ENCODE data around the gene IBTK. TPM values are rescaled to one million over a fixed set of nuclear protein-coding genes. Genes with fewer than 3 reads are reported as not detected.

The IBTK gene
- total RNA-seq, 3 donors from 2014 or later = 25.6 to 41.1 (median 33.4) TPM

- H3K9me3 ChIP-seq = no peaks in the 10 kb centered on the region
- H3K27ac ChIP-seq = no peak overlapping the region
- no peak for DNase-seq (ENCODE audit: low spot score in 2 of 2)
- H3K27me3 ChIP-seq = no peaks in the 10 kb centered on the region
- intact Hi-C loops (cut with DNase I; ENCODE audit: low total_unique reads) = loop anchor here (10.0 kb wide), 1 partner anchor 782 kb away; no protein-coding TSS in a partner anchor
- H3K4me3 ChIP-seq = no peak overlapping the region
- TF ChIP-seq CTCF (IDR thresholded peaks at IDR 0.05) = no peak
- TF ChIP-seq POLR2AphosphoS5 (IDR thresholded peaks at IDR 0.05) = no peak
- TF ChIP-seq POLR2A (IDR thresholded peaks at IDR 0.05) = no peak
- H3K36me3 ChIP-seq = no peaks in the 10 kb centered on the region
- H3K4me1 ChIP-seq = no peaks in the 10 kb centered on the region
These were observed 25.8 kb upstream of the IBTK start for GRCh38 chr6:82273295-82273694.

DNA sequence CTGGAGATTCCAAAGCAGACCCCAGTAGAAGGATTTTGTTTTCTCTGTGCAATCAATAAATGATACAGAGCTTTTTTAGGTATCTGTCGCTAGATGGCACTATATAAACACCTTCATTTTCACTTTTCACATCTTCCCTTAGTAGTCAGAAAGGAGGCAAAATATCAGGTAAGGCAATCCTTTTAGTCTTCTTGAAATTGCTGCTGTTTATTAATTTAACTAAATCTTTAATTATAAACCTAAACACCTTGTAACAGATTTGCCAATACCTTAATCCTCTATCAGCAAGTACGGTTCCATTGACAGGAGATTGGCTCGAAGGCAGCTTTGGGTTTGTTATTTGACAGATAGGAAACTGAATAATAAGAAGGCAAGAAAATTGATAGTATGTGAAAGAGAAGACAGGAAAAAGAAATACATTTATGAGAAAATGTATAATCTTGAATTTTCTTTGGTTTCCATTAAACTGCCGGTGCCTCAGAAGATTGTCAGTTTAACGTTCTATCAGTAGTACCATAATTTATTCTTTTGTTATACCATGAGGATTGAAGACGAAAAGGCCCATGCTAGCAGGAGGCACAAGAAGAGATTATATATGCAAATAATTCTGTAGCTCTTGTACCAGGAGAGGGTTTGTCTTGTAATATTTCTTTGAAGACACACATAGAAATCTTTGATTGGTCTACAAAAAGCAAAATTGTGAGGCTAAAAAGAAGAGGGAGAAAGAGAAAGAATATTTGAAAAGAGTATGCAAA is 23.5 kb upstream of the IBTK start:
- intact Hi-C loops (cut with DNase I; ENCODE audit: low total_unique reads) = loop anchor here (10.0 kb wide), 1 partner anchor 784 kb away; no protein-coding TSS in a partner anchor
- H3K9me3 ChIP-seq = no peaks in the 10 kb centered on the region

DNA sequence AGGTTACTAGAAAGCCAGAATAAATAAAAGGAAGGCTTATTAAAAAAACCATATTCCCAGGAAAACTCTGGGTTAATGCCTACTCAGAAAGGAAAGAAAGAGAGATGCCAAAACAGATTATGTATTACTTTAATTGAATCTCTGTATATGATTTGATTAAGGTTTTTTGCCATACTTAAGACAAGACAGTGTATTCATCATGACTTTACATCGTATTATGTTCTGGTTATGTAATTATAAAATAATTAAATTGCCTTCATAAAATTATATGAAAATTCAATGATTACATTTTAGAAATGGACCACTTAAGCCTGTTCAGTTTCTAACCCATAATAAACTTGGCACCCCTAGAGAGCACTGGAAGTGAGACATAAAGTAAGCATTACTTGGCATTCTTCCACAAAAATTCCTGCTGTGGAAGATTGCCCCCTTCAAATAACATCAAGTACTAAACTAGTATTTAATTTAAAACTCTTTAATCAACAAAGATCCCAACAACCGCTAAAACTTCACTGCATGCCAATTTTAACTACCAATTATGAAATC is 20.8 kb upstream of the IBTK start:
- TF ChIP-seq POLR2AphosphoS5 (IDR thresholded peaks at IDR 0.05) (no peak), POLR2A (IDR thresholded peaks at IDR 0.05) (no peak), CTCF (IDR thresholded peaks at IDR 0.05) (no peak)
- intact Hi-C loops (cut with DNase I; ENCODE audit: low total_unique reads) = no loop called here

More for the DNA sequence above, 23.5 kb upstream of the IBTK start:
- no peak for DNase-seq (ENCODE audit: low spot score in 2 of 2)
- no peak overlapping the region for H3K27ac ChIP-seq
- H3K4me1 ChIP-seq = no peaks in the 10 kb centered on the region
- TF ChIP-seq CTCF (IDR thresholded peaks at IDR 0.05) = peak; percentile 22 to 62 (median 52)
- TF ChIP-seq POLR2A (IDR thresholded peaks at IDR 0.05) = no peak
- H3K27me3 ChIP-seq = no peaks in the 10 kb centered on the region
- no peak overlapping the region for H3K4me3 ChIP-seq
- no peaks in the 10 kb centered on the region for H3K36me3 ChIP-seq

GRCh38 chr6:82264824-82265223 is 17.3 kb upstream of the IBTK start:
- peaks cover 0 to 4% of the 10 kb centered on the region in 2 donors for H3K4me1 ChIP-seq
- H3K36me3 ChIP-seq = no peaks in the 10 kb centered on the region
- TF ChIP-seq CTCF (IDR thresholded peaks at IDR 0.05) (no peak), POLR2AphosphoS5 (IDR thresholded peaks at IDR 0.05) (no peak), POLR2A (IDR thresholded peaks at IDR 0.05) (no peak)
- H3K9me3 ChIP-seq = no peaks in the 10 kb centered on the region
- H3K27ac ChIP-seq = no peak overlapping the region
- DNase-seq (ENCODE audit: low spot score in 2 of 2) = no peak
- H3K27me3 ChIP-seq = no peaks in the 10 kb centered on the region
- H3K4me3 ChIP-seq = no peak overlapping the region
- intact Hi-C loops (cut with DNase I; ENCODE audit: low total_unique reads) = no loop called here

More for the DNA sequence above, 20.8 kb upstream of the IBTK start:
- Histone ChIP-seq H3K4me3 (no peak overlapping the region), H3K27me3 (no peaks in the 10 kb centered on the region), H3K27ac (no peak overlapping the region), H3K4me1 (no peaks in the 10 kb centered on the region), H3K36me3 (no peaks in the 10 kb centered on the region), H3K9me3 (no peaks in the 10 kb centered on the region)
- DNase-seq (ENCODE audit: low spot score in 2 of 2) = no peak

DNA sequence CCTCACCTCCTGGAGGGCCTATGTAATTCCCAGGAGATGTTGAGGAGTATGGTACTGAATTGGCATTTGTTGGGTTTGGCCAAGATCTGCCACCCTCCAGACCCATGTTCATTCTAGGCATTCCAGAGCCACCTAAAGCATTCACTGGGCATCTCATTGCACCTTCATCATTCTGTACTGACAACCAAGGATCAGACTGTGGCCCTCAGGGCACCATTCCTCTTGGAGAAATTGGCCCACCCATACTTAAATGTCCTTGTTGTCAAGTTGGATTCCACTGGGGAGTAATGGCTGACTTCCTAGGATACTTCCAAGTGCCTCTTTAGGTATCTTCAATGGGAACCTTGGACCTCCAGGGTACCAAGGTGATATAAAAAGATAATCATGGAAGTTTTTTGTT is 16.8 kb upstream of the IBTK start:
- no peak for DNase-seq (ENCODE audit: low spot score in 2 of 2)
- Histone ChIP-seq H3K27ac (no peak overlapping the region), H3K36me3 (no peaks in the 10 kb centered on the region), H3K27me3 (no peaks in the 10 kb centered on the region), H3K9me3 (no peaks in the 10 kb centered on the region), H3K4me1 (peaks cover 0 to 4% of the 10 kb centered on the region in 2 donors), H3K4me3 (no peak overlapping the region)
- no peak for TF ChIP-seq CTCF (IDR thresholded peaks at IDR 0.05)
- no peak for TF ChIP-seq POLR2AphosphoS5 (IDR thresholded peaks at IDR 0.05)
- TF ChIP-seq POLR2A (IDR thresholded peaks at IDR 0.05) = no peak
- intact Hi-C loops (cut with DNase I; ENCODE audit: low total_unique reads) = no loop called here
